HG03097 (cell line): ENCODE results near the gene DAB2IP.

Source experiments
- ATAC-seq: cut with Tn5 transposase; IDR thresholded peaks from one replicate; pipeline ENCODE4 v1.9.1; 2021; ENCODE audit not compliant: unreplicated experiment, low FRiP score

DAB2IP gene

GRCh38 chr9:121822093-121823085, 171.0 kb downstream of the DAB2IP start:
- ATAC-seq: no peak

- ATAC-seq: no peak
These were observed 172.2 kb downstream of the DAB2IP start for GRCh38 chr9:121823451-121824169.

- no peak for ATAC-seq
These were observed 173.2 kb downstream of the DAB2IP start for GRCh38 chr9:121824651-121825030.

- ATAC-seq: no peak
These were observed 173.7 kb downstream of the DAB2IP start for GRCh38 chr9:121825031-121825691.

- ATAC-seq: no peak
These were observed 175.3 kb downstream of the DAB2IP start for GRCh38 chr9:121826711-121827110.

GRCh38 chr9:121827251-121827967, 176.0 kb downstream of the DAB2IP start:
- no peak for ATAC-seq

- ATAC-seq: no peak
These were observed 179.2 kb downstream of the DAB2IP start for GRCh38 chr9:121830441-121831140.

GRCh38 chr9:121831869-121832268, 180.4 kb downstream of the DAB2IP start:
- no peak for ATAC-seq

- no peak for ATAC-seq
These were observed 181.6 kb downstream of the DAB2IP start for GRCh38 chr9:121833061-121833460.
